Kasumi-1 (cell line): ENCODE data around the gene CYB5R2.
A peak's percentile ranks its signal among the peaks of the same experiment; 100 is the strongest.

Source experiments
- DNase-seq, 2 experiments: peaks; one replicate each; lab custom pipeline; 2025; lab: John Stamatoyannopoulos, UW

The CYB5R2 gene

DNA sequence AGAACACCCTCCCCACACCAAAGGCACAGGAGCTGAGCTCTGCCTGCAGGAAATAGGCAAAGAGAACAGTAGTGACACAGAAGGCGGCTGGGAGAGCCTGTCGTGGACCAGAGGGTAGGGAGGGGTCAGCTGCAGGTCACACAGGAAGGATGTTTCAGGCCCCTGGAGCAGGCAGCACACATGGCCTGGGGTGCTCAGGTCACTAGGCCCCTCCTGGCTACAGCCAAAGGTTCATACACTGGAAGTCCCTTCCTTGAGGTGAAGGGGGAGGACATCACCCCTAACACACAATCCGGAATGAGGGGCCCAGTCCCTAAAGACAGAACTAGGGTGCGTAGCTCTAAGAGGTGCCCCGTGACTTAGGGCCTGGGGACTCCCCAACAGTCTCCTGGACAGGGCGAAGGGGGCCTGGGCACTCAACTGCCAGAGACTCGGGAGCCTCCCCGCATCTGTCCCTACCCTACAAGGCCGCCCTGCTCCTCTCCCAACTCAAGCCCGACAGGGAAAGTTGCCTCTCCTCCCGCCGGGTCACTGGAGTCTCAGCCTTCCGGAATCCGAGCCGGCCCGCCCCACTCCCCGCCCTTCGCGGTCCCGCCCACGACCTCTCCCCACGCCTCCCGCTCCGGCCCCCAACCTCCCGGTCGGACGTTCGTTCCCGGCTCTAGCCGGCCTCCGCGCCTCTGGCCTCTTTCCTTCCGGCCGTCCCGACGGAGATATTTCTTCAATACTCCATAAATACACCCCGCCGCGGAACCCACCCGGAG lies at the start of gene CYB5R2:
Gene CYB5R2 (minus strand): TSS at position 541 of the 764 bp plus-strand sequence. CDS start 675 bp downstream, outside the sequence.
- DNase-seq: no peak

DNA sequence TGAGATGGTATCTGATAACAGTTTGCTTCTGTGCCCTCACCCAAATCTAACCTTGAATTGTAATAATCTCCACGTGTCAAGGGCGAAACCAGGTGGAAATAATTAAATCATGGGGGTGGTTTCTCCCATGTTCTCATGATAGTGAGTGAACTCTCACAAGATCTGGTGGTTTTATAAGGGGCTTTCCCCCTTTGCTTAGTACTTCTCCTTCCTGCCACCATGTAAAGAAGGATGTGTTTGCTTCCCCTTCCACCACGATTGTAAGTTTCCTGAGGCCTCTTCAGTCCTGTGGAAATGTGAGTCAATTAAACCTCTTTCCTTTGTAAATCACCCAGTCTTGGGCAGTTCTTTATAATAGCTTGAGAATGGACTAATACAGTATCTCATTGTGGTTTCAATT lies 41.5 kb upstream of the CYB5R2 start:
- no peak for DNase-seq

DNA sequence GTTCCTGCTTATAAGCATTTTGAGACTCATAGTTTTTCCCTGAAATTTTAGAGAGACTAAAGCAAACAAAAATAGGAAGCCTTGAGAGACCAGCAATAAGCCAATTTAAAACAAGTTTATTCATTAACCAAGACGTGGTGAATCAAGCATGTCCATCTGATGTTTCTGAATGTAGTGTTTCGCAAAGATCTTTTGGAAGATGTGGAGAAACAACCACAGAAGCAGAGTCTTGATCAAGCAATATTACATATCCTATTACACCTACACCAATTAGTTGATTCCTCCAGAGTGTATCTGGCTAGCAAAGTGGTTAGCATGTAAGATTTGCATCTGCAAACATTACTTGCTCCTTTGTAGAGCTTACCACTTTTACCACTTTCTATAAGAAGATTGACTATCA lies 33.1 kb upstream of the CYB5R2 start, which contains the start of gene OVCH2:
Gene OVCH2 (minus strand): TSS at position 101 of the 400 bp plus-strand sequence. CDS start 83 bp downstream, at position 18.
- no peak for DNase-seq

DNA sequence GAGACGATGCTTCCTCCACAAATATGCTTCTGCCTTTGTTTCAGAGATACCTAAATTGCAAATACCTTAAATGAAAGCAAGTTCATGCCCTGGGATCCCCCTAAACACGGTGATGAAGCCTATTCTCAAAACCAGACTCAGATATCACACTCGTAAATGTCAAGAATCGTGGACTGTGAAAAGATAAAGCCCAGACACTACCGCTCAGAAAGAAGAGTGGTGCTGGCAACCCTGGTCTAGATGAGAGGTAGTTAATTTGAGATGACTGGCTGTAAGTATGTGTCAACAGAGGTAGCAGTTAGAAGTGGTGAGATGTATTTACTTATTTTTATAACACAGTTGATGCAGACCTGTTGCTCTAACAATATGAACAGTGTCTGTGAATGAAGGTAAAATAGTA lies 30.4 kb upstream of the CYB5R2 start:
- DNase-seq: no peak

DNA sequence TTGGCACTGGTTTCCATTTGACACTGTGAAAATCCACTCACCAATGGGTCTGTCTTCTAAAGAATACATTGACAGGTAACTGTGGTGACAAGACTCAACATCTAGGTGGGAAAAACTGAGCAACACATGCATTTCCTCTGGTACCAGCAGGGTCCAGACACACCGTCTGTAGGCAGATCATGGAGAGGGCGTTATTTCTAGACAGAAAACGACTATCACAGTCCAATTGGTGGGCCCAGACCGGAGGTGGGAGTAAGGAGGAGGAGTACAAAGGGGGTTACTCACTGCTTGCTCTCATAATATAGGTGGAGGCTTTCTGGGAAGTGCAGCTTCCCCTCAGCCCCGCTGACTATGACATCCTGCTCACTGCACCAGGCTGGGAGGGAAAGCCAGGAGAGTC lies 23.1 kb upstream of the CYB5R2 start:
- DNase-seq: no peak

DNA sequence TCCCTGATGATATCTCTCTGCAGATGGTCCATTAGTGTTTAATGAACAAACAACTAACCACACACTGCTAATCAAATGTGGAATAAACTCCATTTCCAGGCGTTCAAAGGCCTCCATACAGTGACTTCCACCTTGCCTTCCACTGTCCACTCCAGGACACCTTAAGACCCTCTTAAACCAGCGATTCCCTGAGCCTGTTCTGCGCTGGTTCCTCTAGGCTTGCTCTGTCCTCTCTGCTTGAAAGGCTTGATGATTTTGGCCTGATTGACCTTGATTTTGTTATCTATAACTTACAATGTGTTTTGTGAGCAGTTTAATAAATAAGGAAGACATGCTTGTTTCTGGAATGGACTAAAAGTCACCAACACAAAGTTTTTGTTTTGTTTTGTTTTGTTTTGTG lies 20.9 kb upstream of the CYB5R2 start:
- no peak for DNase-seq

DNA sequence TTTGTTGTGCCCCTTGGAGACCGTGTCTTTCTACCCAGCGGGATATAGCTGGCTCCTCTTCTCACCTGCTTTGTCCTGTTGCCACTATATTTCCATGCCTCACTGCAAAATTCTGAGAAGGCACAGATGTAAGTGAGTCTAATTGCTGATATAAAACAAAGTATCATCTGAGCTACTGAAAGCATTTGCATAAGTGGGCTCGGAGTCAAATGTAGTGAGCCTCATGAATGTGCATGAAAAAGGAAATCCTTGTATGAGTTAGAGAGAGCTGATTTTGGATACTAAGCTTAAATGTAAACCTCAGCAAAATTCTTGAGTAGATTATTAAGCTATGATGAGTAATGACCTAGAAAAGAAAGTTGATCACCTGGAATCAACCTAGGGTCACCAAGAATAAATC lies 19.1 kb upstream of the CYB5R2 start:
- DNase-seq: no peak

DNA sequence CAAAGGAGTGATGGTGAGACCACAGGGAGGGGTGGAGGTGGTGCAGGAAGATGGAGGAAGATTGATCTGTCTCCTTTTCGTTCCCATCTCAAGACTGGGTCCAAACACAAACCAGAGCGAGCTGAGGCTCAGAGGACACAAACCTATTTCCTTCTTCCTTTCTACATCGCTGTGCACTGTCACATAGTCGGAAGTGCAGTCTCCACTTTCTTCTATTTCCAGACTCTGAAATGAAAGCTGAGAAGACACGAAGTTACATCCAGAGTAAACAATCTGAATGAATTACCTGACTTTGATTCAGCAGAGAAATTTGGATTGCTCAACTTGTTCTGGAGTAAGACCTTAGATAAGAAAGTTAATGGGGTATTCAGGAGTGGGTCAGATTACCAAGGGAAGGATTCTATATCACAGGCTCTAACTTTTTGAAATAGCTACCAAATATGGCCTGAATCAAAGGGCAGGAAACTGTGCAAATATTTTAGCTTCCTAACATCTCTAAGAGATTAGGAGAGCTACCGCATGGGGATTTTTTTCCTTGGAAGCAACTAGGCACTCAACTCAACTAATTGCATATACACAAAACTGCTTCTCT lies 18.6 kb upstream of the CYB5R2 start:
- no peak for DNase-seq

DNA sequence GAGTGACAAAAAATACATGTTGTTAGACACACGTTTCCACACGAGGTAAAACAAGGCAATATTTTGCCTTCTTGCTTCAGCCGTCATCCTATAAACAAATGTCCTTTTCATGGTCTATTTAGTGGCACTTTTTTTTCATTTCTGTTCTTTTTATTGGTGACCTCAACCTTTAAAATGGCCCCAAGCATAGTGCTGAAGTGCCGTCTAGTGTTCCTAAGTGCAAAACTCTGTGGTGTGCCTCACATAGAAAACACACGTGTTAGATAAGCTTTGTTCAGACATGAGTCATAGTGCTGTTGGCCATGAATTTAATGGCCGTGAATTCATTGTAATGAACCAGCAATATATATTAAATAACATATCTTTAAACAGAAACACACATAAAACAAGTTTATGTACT lies 17.3 kb upstream of the CYB5R2 start:
- no peak for DNase-seq

DNA sequence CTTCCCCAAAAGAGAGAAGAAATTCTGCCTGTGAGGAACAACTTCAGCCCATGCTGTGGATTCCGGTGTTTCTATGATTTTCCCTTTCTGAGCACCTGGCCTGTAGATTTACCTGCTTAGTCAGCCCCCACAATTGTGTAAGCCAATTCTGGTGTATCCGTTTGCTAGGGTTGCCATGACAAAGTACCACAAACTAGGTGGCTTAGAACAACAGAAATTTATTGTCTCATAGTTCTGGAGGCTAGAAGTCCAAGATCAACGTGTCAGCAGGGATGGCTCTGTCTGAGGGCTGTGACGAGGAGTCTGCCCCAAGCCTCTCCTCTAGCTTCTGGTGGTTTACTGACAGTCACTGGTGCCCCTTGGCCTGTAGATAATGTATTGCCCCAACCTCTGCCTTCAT lies 15.9 kb upstream of the CYB5R2 start:
- DNase-seq: no peak

DNA sequence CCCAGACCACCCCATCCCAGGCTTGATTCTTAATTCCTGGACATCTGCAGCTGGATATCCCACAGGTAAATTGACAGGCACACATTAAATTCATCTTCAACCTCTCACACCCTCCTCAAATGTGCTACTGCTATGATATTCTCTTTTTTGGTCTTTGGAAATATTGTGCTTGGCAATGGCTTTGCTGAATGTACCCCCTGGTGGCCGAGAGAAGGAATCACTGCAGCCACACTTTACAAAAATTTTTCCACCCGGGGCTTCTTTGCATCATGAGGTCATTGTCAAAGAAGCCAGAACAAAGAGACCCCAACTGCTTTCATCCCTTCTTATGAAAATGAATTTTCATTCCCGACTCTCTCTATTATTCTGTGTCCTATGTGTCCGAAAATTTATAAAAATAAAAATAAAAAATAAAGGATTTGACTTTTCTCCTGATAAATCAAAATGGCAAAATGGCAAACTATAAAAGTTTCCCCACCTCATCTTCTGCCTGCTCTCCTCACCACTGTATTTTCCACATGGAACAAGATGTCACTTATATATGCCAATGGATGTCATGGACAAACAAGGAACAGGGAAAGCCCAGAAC lies 15.0 kb upstream of the CYB5R2 start:
- DNase-seq: peak; percentile 33 to 66

DNA sequence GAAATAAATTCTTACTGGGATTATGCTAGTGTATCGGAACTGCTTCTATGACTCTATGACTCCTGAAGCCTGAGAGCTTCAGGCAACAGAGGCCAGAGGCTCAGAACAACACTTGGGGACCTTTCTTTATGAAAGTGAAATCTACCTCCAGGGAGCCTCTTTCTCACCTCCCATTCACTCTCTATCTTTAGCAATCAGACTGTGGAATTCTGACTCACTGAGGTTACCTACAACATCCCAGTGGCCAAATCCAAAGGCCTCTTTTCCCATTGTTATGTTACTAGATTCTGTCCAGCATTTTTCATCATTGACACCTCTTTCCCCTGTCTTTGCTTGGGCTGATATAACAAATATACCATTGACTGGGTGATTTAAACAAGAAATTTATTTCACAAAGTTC lies 14.1 kb upstream of the CYB5R2 start:
- no peak for DNase-seq

DNA sequence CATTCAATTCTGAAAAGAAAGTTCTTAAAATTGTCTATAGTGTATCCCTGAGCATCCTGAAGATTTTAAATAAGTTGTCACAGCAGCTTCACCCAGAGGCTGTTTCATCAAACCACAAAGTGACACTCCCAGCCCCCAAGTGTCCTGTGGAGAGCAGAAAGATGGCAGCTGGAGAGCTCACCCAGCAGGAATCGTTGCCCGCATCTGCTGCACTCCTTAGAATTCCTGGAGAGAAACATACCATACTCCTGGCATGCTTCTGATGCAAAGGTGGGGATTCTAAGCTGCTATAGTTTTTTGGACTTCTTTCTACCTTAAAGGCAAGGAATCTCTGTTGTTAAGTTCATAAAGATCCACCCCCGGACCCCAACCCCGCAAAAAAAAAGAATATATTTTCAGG lies 13.5 kb upstream of the CYB5R2 start:
- no peak for DNase-seq

DNA sequence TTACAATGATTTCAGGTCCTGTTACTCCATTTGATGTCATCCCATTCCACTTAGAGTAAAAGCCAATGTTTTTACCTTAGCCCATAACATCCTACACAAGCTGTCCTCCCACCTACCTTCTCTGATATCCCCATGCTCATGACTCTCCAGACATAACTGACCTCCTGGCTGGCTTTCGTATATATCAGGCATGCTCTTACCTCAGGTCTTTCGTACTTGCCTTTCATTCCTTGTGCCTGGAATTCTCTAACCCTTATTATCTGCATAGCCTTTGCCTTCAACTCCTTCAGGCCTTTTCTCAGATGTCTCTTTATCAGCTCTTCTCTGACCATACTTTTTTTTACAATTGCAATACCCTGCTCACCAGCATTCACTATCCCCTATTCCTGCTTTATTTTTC lies 10.3 kb upstream of the CYB5R2 start:
- no peak for DNase-seq

DNA sequence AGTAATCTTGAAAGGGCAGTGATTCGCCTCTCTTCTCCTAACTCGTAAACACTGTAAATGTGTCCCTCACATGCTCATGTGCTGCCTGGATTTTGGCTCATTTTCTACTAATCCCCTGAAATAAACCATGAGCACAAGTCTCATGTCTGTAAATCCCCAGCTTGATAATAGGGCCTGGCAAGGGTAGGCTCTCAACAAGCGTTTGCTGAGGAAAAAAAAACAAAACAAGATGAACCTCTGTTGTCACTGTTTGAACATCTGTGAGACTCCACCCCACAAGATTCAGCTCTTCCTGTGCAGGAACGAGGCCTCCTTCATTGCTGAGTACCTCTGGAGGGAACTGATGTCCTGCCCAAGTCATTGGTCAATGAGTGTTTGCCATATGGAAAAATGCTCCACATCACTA lies 4.5 kb upstream of the CYB5R2 start:
- DNase-seq: no peak

DNA sequence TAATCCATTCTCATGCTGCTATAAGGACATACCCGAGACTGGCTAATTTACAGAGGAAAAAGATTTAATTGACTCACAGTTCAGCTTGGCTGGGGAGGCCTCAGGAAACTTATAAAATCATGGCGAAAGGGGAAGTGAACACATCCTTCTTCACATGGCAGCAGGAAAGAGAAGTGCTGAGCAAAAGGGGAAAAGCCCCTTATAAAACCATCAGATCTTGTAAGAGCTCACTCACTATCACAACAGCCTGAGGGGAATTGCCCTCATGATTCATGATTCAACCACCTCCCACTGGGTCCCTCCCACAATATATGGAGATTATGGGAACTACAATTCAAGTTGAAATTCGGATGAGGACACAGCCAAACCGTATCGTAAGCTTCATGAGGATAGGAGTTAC lies 3.8 kb upstream of the CYB5R2 start:
- no peak for DNase-seq

DNA sequence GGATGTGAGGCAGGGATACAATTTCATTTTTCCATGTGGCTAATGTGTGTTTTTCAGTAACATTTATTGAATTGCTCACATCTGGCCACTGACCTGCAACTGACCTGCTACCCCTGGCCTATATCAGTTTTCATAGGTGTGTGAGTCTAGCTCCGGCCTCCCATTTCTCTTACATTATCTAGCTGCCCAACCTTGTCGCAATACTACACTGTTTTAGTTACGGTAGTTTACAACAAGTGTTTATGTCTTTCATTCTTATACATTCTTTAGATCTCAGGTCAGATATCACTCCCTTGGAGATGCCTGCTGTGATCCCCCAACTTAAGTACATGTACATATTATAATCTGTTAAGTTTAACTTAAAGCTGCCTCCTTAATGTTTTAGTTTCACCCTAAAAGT lies 2.3 kb upstream of the CYB5R2 start:
- no peak for DNase-seq

DNA sequence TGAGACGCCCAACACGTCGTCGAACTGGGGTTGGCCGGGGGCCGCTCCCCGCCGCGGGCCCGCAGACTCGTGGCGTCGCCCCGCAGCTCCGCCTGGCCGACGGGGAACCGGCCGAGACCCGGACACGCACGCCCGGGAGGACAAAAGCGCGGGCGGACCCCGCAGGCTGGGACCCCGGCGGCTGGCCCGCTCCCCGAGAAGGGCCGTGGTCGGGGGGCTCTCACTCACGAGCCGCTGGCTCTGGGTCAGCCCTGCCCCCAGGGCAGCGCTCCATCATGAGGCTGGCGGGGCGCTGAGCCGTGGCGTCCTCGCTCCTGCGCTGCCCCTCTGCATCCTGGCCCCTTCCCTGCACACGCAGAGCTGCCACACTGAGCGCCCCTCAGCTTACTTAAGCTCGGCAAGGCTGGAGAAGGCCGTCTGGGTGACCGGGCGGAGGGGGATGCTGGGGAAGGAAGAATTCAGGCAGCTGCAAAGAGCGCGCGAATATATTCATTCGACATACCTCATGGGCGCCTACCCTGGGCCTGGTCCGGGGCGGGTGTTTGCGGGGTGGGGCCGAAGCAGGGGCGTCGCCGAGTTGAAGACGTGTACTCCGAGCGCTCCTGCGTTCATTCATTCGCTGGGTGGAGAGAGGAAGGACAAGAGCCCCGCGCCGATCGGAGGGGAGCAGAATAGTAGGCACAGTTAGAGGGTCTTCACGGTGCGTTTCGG lies 579 bp upstream of the CYB5R2 start:
- DNase-seq: no peak

DNA sequence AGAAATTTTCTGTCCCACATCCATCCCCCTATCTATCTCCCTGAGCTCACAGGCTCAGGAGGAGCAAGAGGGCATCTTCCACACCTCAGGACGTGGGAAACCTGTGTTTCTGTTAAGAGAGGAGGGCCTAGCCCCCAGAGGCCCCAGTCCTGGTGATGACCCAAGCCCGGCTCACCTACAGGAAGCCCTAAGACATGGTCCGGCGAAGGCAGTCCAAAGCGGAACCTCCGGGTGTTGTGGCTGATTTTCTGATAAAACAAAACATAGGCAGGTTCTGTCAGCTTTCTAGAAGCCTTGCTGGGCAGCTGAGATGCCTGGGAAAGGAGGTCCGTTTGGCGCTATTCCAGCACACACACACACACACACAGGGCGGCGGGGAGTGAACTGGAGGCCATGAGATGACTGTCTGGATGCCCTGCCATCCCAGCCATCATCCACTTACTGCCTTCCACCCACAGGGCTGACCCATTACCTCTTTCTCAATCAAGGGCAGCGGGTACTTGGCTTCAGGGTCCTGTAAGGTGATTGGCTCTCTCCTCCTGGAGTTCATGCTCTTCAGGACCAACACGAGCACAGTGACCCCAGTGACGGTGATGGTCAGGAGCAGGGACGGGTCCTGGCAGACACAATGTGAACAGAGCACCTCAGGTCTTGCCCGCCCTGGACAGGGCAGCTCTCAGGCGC lies 882 bp downstream of the CYB5R2 start:
- DNase-seq: no peak

DNA sequence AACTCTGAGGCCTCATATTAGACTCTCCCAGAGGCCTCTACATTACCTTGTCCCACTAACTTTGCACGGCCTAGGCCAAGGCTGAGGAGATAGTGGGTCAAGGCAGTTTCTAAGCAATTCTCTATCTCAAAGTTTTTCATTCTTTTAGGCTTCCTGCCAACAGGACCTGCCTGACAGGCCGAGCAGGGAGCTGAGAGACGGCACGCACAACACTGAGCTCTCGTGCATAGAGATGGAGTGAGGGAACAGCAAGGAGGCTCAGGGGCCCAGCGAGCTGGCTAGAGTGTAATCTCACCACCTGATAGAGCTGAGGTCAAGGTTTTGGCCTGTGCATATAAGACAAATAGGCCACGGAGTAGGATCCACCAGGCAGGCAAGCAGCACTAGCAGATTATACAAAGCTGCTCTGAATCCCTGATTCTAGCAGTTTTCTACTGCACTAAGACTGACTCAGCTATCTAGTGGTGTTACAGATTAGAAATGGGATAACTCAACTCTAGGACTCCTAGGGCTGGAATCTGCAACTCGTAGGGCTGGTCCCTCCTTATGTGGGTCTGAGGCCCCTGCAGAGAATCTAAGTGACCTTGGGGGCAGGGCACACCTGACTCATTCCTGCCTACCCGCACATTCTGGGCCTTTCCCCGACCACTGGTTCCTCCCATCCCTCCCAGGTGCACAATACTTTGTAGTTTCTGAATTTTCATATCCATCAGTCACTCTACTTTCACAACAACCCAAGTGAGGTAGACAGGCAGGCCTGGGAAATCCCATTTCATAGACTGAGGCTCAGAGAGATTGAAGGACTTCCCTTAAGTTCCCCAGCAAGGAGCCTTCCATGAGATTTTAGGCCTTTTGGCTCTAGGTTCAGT lies 1.7 kb downstream of the CYB5R2 start:
- no peak for DNase-seq

DNA sequence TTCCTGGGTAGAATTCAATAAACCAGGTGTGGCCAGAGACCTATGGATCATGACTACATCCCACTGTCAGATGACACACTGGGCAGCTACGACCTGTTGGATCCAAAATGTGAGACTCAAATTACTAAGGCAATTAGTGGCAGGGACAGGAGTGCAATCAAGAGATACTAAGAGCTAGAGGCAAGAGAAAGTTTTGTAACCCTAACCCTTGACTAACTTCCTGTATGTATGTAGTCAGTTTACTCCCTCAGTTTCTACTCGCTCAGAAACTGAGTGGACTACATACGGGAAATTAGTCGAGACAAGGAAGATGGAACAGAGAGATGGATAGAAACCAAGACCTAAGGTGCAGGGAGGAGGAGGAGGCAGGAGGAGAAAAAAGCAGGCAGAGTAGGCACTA lies 2.7 kb downstream of the CYB5R2 start:
- no peak for DNase-seq
